Spleen (tissue), 11 donors: ENCODE data around the gene NAMPT. TPM values are rescaled to one million over a fixed set of nuclear protein-coding genes. Genes with fewer than 3 reads are reported as not detected.
A peak's percentile ranks its signal among the peaks of the same experiment; 100 is the strongest.

Source experiments
- DNase-seq: peaks from one replicate; pipeline ENCODE4 v3.0.0-alpha.2; 2020
- H3K27ac ChIP-seq, 8 donors: fragments of 200-600 bp; sonication (generic) in 7 of 8; 1 replicate in 4 of 8; 2 replicates in 4 of 8; pipeline versions ENCODE4 v1.5.0 to v1.8.0; 2016 to 2021; ENCODE audit warnings: inconsistent platforms in 4 of 8, mild to moderate bottlenecking in 4 of 8, moderate library complexity in 1 of 8
- H3K27me3 ChIP-seq, 7 donors: fragments of 200-600 bp; sonication (generic) in 6 of 7; replicated peaks in 1 of 7; 1 replicate in 4 of 7; 2 replicates in 3 of 7; pipeline versions ENCODE4 v1.5.0 to v1.8.0; 2016 to 2021; ENCODE audit warnings: inconsistent platforms in 3 of 7, mild to moderate bottlenecking in 1 of 7
- H3K36me3 ChIP-seq, 6 donors: fragments of 200-600 bp; sonication (generic) in 5 of 6; 1 replicate in 4 of 6; 2 replicates in 2 of 6; pipeline versions ENCODE4 v1.5.0 to v1.8.0; 2016 to 2021; ENCODE audit warnings: inconsistent platforms in 2 of 6
- H3K4me1 ChIP-seq, 6 donors: fragments of 200-600 bp; sonication (generic) in 5 of 6; 1 replicate in 3 of 6; 2 replicates in 3 of 6; pipeline versions ENCODE4 v1.5.0 to v1.8.0; 2016 to 2021; ENCODE audit warnings: inconsistent platforms in 3 of 6
- H3K4me3 ChIP-seq, 8 donors: fragments of 200-600 bp; sonication (generic) in 7 of 8; 1 replicate in 4 of 8; 2 replicates in 4 of 8; pipeline versions ENCODE4 v1.5.0 to v1.8.0; 2016 to 2021; ENCODE audit warnings: inconsistent platforms in 4 of 8, mild to moderate bottlenecking in 4 of 8, moderate library complexity in 2 of 8
- H3K9me3 ChIP-seq, 8 donors: fragments of 200-600 bp; sonication (generic) in 7 of 8; 1 replicate in 4 of 8; 2 replicates in 4 of 8; pipeline versions ENCODE4 v1.5.0 to v1.8.0; 2016 to 2021; ENCODE audit warnings: inconsistent platforms in 4 of 8
- CTCF ChIP-seq, 11 experiments: fragments of 200-600 bp in 7 of 11; fragments of 450-650 bp in 4 of 11; sonication (generic) in 4 of 11; IDR thresholded peaks in 8 of 11; conservative IDR thresholded peaks in 3 of 11; 1 replicate in 7 of 11; 2 replicates in 4 of 11; pipeline versions ENCODE4 v1.4.0 to v1.8.0; 2016 to 2021; ENCODE audit warnings: antibody characterized with exemption in 11 of 11, inconsistent platforms in 4 of 11, mild to moderate bottlenecking in 1 of 11
- POLR2A ChIP-seq, 3 donors: fragments of 450-650 bp; IDR thresholded peaks; one replicate each; pipeline ENCODE4 v1.5.1; 2017; ENCODE audit warnings: antibody characterized with exemption in 3 of 3, mild to moderate bottlenecking in 1 of 3
- POLR2AphosphoS5 ChIP-seq, 3 donors: sonication (generic); formaldehyde crosslinking; IDR thresholded peaks; one replicate each; pipeline ENCODE4 v1.5.1; 2017; ENCODE audit warnings: antibody characterized with exemption in 3 of 3
- WGBS, 5 donors: extraction: QIAGEN DNeasy Blood & Tissue Kit in 3 of 5; methylation state at CpG; one replicate each; pipeline versions ENCODE4 v1.1.5 to v1.1.7; 2013 to 2018; 5-methylcytosine and 5-hydroxymethylcytosine counted together
- intact Hi-C: fragments of 100-400 bp; cut with DNase I; formaldehyde crosslinking; loops from one replicate; pipeline ENCODE4 v1.15.0; 2023; ENCODE audit warnings: low total_unique reads
- polyA plus RNA-seq, 3 donors: library from polyadenylated mRNA; stranded (reverse); fragments of 200-250 nt; gene quantifications; one replicate each; pipeline ENCODE4 v1.2.1, GENCODE V29; 2013
- total RNA-seq, 7 donors: library from RNA; depleted of rRNA in 3 of 7; stranded (reverse); fragments of >200 nt in 3 of 7; fragmentation: NEBNext Ultra II Directional in 4 of 7; extraction: Animal tissue kit (Norgen Biotek cat#: 25700) in 4 of 7; gene quantifications; one replicate each; pipeline versions ENCODE4 v1.1.0 to v1.2.1, GENCODE V29; 2016 to 2021
- donor health status: healthy with polysubstance abuse.
- donor health status: DM: no; HTN: no; CAD: no; lungs with moderate emphysema.
- donor health status: DM: no; HTN: no; CAD: no.
- donor health status: Bipolar disorder and iron deficiency.
- donor health status: healthy.
- donor health status: DM: no; HTN: no; CAD: no.
- donor health status: DM: yes; HTN: yes; CAD: no.

The NAMPT gene
- total and polyA plus RNA-seq, 10 donors: 24.7 to 1,259 (median 314) TPM

- Histone ChIP-seq H3K27me3 (peaks cover 0 to 7% (median 0%) of the 10 kb centered on the region in 7 donors), H3K9me3 (no peaks in the 10 kb centered on the region), H3K4me1 (peaks cover 0 to 15% (median 2%) of the 10 kb centered on the region in 6 donors), H3K27ac (peak overlapping the region in 7 of 8 donors; percentile 62 to 93 (median 79)), H3K4me3 (peak overlapping the region in 1 of 8 donors; percentile 55), H3K36me3 (no peaks in the 10 kb centered on the region)
- TF ChIP-seq POLR2A (IDR thresholded peaks at IDR 0.05): no peak
- TF ChIP-seq CTCF (IDR thresholded peaks at IDR 0.05 in 8 of 11, conservative IDR thresholded peaks at IDR 0.05 in 3 of 11): no peak
- no peak for TF ChIP-seq POLR2AphosphoS5 (IDR thresholded peaks at IDR 0.05)
- WGBS, 5 donors: 37 to 52% (median 43%) methylated on average over 2 of the region's 2 CpGs
- intact Hi-C loops: no loop called here
- no peak for DNase-seq
Observed at GRCh38 chr7:106313966-106314365, 29.2 kb upstream of the NAMPT start.

- peaks cover 0 to 2% (median 0%) of the 10 kb centered on the region in 7 donors for H3K27me3 ChIP-seq
- H3K9me3 ChIP-seq: no peaks in the 10 kb centered on the region
- peak overlapping the region in 1 of 8 donors; percentile 55 for H3K4me3 ChIP-seq
- TF ChIP-seq POLR2AphosphoS5 (IDR thresholded peaks at IDR 0.05): no peak
- no peak for TF ChIP-seq CTCF (IDR thresholded peaks at IDR 0.05 in 8 of 11, conservative IDR thresholded peaks at IDR 0.05 in 3 of 11)
- no peak for TF ChIP-seq POLR2A (IDR thresholded peaks at IDR 0.05)
- DNase-seq: no peak
- peak overlapping the region in 7 of 8 donors; percentile 62 to 93 (median 79) for H3K27ac ChIP-seq
- H3K36me3 ChIP-seq: no peaks in the 10 kb centered on the region
- WGBS, 5 donors: 40 to 53% (median 46%) methylated on average over 2 of the region's 2 CpGs
- peaks cover 0 to 15% (median 2%) of the 10 kb centered on the region in 6 donors for H3K4me1 ChIP-seq
- intact Hi-C loops: no loop called here
Observed at GRCh38 chr7:106313456-106313901, 28.7 kb upstream of the NAMPT start.

- H3K27ac ChIP-seq: peak overlapping the region in 7 of 8 donors; percentile 62 to 93 (median 79)
- H3K27me3 ChIP-seq: no peaks in the 10 kb centered on the region
- TF ChIP-seq POLR2AphosphoS5 (IDR thresholded peaks at IDR 0.05) (no peak), CTCF (IDR thresholded peaks at IDR 0.05 in 8 of 11, conservative IDR thresholded peaks at IDR 0.05 in 3 of 11) (no peak), POLR2A (IDR thresholded peaks at IDR 0.05) (no peak)
- intact Hi-C loops: no loop called here
- 63 to 77% (median 76%) methylated on average over 2 of the region's 2 CpGs for WGBS, 5 donors
- no peaks in the 10 kb centered on the region for H3K36me3 ChIP-seq
- H3K4me1 ChIP-seq: peaks cover 0 to 15% (median 2%) of the 10 kb centered on the region in 6 donors
- no peak for DNase-seq
- H3K9me3 ChIP-seq: no peaks in the 10 kb centered on the region
- peak overlapping the region in 1 of 8 donors; percentile 55 for H3K4me3 ChIP-seq
Observed at GRCh38 chr7:106312906-106313305, 28.1 kb upstream of the NAMPT start.

DNA sequence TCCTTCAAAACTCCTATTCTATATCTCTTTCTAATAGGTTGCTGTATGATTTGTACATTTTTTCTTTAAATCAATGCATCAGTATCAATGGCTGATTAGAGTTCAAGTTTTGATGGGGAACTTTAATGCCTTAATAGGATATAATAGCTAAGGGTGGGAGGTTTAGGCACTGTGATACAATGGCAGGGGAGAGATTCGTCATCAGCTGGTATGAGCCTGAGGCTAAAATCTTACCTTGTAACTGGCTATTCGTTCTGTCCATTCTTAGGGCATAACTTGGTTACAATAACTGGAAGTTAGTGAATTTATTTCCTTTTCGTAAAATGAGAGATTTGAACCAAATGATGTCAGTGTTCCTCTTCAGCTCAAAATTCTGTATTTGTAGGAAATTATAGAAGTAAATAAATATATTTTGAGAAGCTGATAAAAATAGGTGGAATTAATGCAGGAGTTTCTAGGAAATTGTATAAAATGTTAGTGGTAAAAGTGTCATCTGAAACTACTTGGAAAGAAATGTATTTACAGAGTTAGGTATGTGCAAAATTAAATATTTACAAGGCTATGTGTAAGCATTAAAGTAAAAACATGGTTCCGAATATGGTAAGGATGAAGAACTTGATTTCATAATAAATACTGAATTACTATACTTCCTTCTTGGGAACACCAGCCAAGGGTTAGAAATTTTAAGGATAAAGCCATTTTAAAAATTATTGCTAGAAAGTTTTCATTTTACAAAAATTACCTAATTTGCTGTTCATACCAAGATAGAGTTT, 27.5 kb upstream of the NAMPT start:
- Histone ChIP-seq H3K27ac (peak overlapping the region in 7 of 8 donors; percentile 62 to 93 (median 79)), H3K9me3 (no peaks in the 10 kb centered on the region), H3K36me3 (no peaks in the 10 kb centered on the region), H3K4me1 (peaks cover 0 to 15% (median 2%) of the 10 kb centered on the region in 6 donors), H3K4me3 (peak overlapping the region in 1 of 8 donors; percentile 55), H3K27me3 (no peaks in the 10 kb centered on the region)
- intact Hi-C loops: no loop called here
- DNase-seq: no peak
- WGBS, 5 donors: 86 to 96% (median 88%) methylated on average over 4 of the region's 4 CpGs
- TF ChIP-seq POLR2AphosphoS5 (IDR thresholded peaks at IDR 0.05): no peak
